Right lobe of liver (tissue), 4 donors: ENCODE measurements around the gene GGPS1.

Experiments
- CTCF ChIP-seq, 4 donors: fragments of 200-600 bp in 3 of 4; fragments of 450-650 bp in 1 of 4; IDR thresholded peaks; one replicate each; pipeline versions ENCODE4 v1.5.1 to v1.8.0; 2016 to 2022; ENCODE audit warnings: antibody characterized with exemption in 4 of 4, mild to moderate bottlenecking in 2 of 4
- POLR2A ChIP-seq: fragments of 450-650 bp; IDR thresholded peaks from one replicate; pipeline ENCODE4 v1.6.1; 2017; ENCODE audit warnings: antibody characterized with exemption, mild to moderate bottlenecking
- donor health status: DM: no; HTN: no; CAD: no.
- donor health status: DM: no; HTN: no; CAD: no.
- donor health status: DM: no; HTN: yes; CAD: no.

- no peak for TF ChIP-seq CTCF (IDR thresholded peaks at IDR 0.05)
- no peak for TF ChIP-seq POLR2A
Measured at GRCh38 chr1:235315735-235316134, 12.6 kb upstream of the GGPS1 start.
